GM23338 (cell line): ENCODE results near the gene NEDD4.

Experiments
- CTCF ChIP-seq, 2 experiments: fragments of 200-600 bp in 1 of 2; sonication (generic) in 1 of 2; conservative IDR thresholded peaks; 2 replicates each; pipeline versions ENCODE4 v1.5.1 to v1.6.1; 2016 to 2017; ENCODE audit warnings: antibody characterized with exemption in 2 of 2, low read depth in 2 of 2, mild to moderate bottlenecking in 2 of 2, moderate library complexity in 1 of 2
- EZH2 ChIP-seq: fragments of 200-600 bp; sonication (generic); IDR thresholded peaks from one replicate; pipeline ENCODE4 v1.8.0; 2017; ENCODE audit warnings: antibody characterized with exemption, mild to moderate bottlenecking, low read depth; ENCODE audit not compliant: unreplicated experiment
- TF ChIP-seq, protein P1 (sequence below): IDR thresholded peaks from 2 replicates; pipeline ENCODE4 v1.6.1; 2016; ENCODE audit warnings: antibody characterized with exemption

DNA sequence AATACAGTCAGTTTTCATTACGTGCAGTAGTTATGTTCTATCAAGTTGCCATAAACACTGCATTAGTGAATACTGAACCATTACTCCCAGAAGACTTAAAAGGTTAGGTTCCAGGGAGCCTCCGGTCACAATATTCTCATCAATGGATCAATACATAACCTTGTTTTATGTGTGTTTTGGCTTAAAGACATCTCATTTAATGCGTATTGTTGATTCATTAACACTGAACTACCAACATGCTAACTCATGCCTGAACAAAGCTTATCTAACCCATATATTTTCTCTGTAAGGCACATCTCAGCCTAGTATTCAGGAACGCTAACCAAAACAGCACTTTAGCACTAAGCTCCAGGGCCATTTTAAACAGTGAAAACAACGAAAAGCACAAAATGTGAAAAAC, 24.1 kb upstream of the NEDD4 start:
- no peak for TF ChIP-seq CTCF (conservative IDR thresholded peaks at IDR 0.05; ENCODE audit: low read depth in 2 of 2)
- no peak for TF ChIP-seq EZH2
- TF ChIP-seq, protein P1, sequence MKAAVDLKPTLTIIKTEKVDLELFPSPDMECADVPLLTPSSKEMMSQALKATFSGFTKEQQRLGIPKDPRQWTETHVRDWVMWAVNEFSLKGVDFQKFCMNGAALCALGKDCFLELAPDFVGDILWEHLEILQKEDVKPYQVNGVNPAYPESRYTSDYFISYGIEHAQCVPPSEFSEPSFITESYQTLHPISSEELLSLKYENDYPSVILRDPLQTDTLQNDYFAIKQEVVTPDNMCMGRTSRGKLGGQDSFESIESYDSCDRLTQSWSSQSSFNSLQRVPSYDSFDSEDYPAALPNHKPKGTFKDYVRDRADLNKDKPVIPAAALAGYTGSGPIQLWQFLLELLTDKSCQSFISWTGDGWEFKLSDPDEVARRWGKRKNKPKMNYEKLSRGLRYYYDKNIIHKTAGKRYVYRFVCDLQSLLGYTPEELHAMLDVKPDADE = no peak
